ENCODE measurements around the gene MRE11. TPM values are rescaled to one million over a fixed set of nuclear protein-coding genes. Genes with fewer than 3 reads are reported as not detected.

The MRE11 gene
- total and polyA plus RNA-seq, 9 of the 15 experiments (the other 6 are each of a cell fraction or from before 2014, with no cell fraction given): 18.3 to 45.2 (median 29.1) TPM

DNA sequence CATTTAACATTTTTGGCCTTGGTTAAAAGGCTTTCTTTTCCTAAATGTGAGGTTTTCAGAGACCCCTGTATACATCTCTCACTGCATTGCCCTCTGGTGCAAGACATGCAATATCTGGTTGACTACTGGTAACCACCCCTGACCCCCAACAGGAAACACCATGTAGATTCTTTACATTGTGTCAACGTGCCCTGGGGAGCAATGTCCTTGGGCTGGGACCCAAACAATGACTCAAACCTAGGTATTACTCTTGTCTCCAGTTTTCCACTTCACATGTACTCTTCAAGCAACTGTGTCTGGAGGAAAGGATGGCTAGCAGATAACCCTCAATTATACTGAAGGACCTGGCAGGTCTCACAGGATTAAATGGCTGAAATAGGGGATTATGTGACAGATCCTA, 91.3 kb downstream of the MRE11 start:
- Histone ChIP-seq H2AFZ (ENCODE audit: low read depth, low read length) (no peak overlapping the region), H3K9ac (ENCODE audit: insufficient read depth in 1 of 2, low read depth in 2 of 2, low read length in 2 of 2) (no peak overlapping the region), H3K27me3 (ENCODE audit: control insufficient read depth in 2 of 2, insufficient read depth in 2 of 2, low read length in 2 of 2) (peaks cover 11 to 35% of the 10 kb centered on the region in 2 experiments; a peak in 4 of 5 replicates), H3K9me1 (ENCODE audit: control insufficient read depth, insufficient read depth, low read length) (no peaks in the 10 kb centered on the region), H4K20me1 (replicated peaks; ENCODE audit: control insufficient read depth, insufficient read depth, low read length) (no peaks in the 10 kb centered on the region), H3K9me3 (replicated peaks; ENCODE audit: control insufficient read depth, insufficient read depth, low read depth, low read length) (no peaks in the 10 kb centered on the region), H3K4me2 (ENCODE audit: insufficient read depth, low read length) (no peak overlapping the region), H3K4me3 (no peak overlapping the region), H3K4me1 (replicated peaks in 1 of 2; ENCODE audit: control insufficient read depth in 2 of 2, insufficient read depth in 2 of 2, low read length in 2 of 2) (peaks cover 0 to 10% of the 10 kb centered on the region in 2 experiments; a peak in 3 of 5 replicates), H3K36me3 (ENCODE audit: control insufficient read depth, insufficient read depth, low read length) (no peaks in the 10 kb centered on the region), H3K79me2 (ENCODE audit: control insufficient read depth, insufficient read depth, low read length) (no peaks in the 10 kb centered on the region), H3K27ac (ENCODE audit: extremely low read depth, low read depth, low read length) (no peak overlapping the region)
- intact Hi-C loops (cut with micrococcal nuclease) (no loop called here), in situ Hi-C loops (cut with MboI) (no loop called here)
- TF ChIP-seq BRF1 (IDR thresholded peaks at IDR 0.05; ENCODE audit: borderline replicate concordance, extremely low read depth, insufficient read length) (no peak), ARID2 (IDR thresholded peaks at IDR 0.05) (no peak), MEF2D (tag; conservative IDR thresholded peaks at IDR 0.05; ENCODE audit: low read depth) (no peak)
- ATAC-seq (no peak), FAIRE-seq (no peak), DNase-seq (ENCODE audit: extremely low read depth in 1 of 4, low spot score in 3 of 4) (no peak)
- no TSS peak for BruUV-seq (replicated peaks)
- ChIA-PET POLR2A (interaction anchor here (1.2 to 1.3 kb wide), 2 partner anchors 8 to 11 kb away, joined by 4 to 5 read pairs; no protein-coding TSS in a partner anchor), CTCF (ENCODE audit: low intra/inter-chr PET ratio) (no interaction called here)
- WGBS (ENCODE audit: insufficient coverage, low coverage, missing lambda C conversion rate): 0% methylated on average over 1 of the region's 1 CpG

DNA sequence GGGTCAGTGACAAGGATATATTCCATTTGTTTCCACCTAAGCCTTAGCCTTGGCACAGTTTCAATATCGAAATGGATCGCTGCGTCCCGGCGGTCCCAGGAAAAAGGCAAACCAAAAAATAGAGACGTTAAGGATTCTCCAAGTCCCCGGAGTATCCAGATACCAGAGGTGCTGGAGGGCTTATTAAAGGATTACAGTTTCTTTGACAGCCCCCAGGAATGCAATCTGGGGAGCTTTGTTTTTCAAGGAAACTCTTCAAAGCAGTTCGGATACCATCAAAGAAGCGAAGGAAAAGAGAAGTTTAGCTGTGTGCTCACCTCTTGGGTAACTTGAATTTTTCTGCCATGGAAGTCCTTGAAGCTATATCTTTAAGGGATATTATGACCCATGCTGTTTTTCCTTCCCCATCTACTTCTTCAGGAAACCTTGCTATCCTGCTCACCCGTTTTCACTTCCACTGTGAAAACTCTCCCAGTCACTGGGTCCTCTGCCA, 91.8 kb downstream of the MRE11 start:
- no peaks in the 10 kb centered on the region for H3K9me1 ChIP-seq (ENCODE audit: control insufficient read depth, insufficient read depth, low read length)
- H3K79me2 ChIP-seq (ENCODE audit: control insufficient read depth, insufficient read depth, low read length): no peaks in the 10 kb centered on the region
- H3K9ac ChIP-seq (ENCODE audit: insufficient read depth in 1 of 2, low read depth in 2 of 2, low read length in 2 of 2): no peak overlapping the region
- H3K27ac ChIP-seq (ENCODE audit: extremely low read depth, low read depth, low read length): no peak overlapping the region
- POLR2A ChIA-PET: interaction anchor here (1.2 kb wide), 1 partner anchor 11 kb away, joined by 5 read pairs; no protein-coding TSS in a partner anchor
- ATAC-seq (no peak), FAIRE-seq (no peak), DNase-seq (ENCODE audit: extremely low read depth in 1 of 4, low spot score in 3 of 4) (no peak)
- no peaks in the 10 kb centered on the region for H4K20me1 ChIP-seq (replicated peaks; ENCODE audit: control insufficient read depth, insufficient read depth, low read length)
- BruUV-seq (replicated peaks): no TSS peak
- no peak overlapping the region for H2AFZ ChIP-seq (ENCODE audit: low read depth, low read length)
- intact Hi-C loops (cut with micrococcal nuclease): no loop called here
- CTCF ChIA-PET (ENCODE audit: low intra/inter-chr PET ratio): no interaction called here
- WGBS (ENCODE audit: insufficient coverage, low coverage, missing lambda C conversion rate): 55% methylated on average over 10 of the region's 10 CpGs
- H3K4me2 ChIP-seq (ENCODE audit: insufficient read depth, low read length): no peak overlapping the region
- H3K4me3 ChIP-seq: no peak overlapping the region
- H3K36me3 ChIP-seq (ENCODE audit: control insufficient read depth, insufficient read depth, low read length): no peaks in the 10 kb centered on the region
- in situ Hi-C loops (cut with MboI): no loop called here
- H3K4me1 ChIP-seq (replicated peaks in 1 of 2; ENCODE audit: control insufficient read depth in 2 of 2, insufficient read depth in 2 of 2, low read length in 2 of 2): peaks cover 0 to 10% of the 10 kb centered on the region in 2 experiments; a peak in 3 of 5 replicates
- no peaks in the 10 kb centered on the region for H3K9me3 ChIP-seq (replicated peaks; ENCODE audit: control insufficient read depth, insufficient read depth, low read depth, low read length)
- peaks cover 11 to 39% of the 10 kb centered on the region in 2 experiments; a peak in 4 of 5 replicates for H3K27me3 ChIP-seq (ENCODE audit: control insufficient read depth in 2 of 2, insufficient read depth in 2 of 2, low read length in 2 of 2)
- no peak for TF ChIP-seq KAT7 (CRISPR knock-in tag; IDR thresholded peaks at IDR 0.05; ENCODE audit: borderline replicate concordance)
- TF ChIP-seq, protein P1, sequence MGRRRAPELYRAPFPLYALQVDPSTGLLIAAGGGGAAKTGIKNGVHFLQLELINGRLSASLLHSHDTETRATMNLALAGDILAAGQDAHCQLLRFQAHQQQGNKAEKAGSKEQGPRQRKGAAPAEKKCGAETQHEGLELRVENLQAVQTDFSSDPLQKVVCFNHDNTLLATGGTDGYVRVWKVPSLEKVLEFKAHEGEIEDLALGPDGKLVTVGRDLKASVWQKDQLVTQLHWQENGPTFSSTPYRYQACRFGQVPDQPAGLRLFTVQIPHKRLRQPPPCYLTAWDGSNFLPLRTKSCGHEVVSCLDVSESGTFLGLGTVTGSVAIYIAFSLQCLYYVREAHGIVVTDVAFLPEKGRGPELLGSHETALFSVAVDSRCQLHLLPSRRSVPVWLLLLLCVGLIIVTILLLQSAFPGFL (CRISPR knock-in tag; IDR thresholded peaks at IDR 0.05): no peak
- no peak for TF ChIP-seq ZNF764 (CRISPR knock-in tag; IDR thresholded peaks at IDR 0.05; ENCODE audit: low read depth)
- no peak for TF ChIP-seq ZNF778 (CRISPR knock-in tag; IDR thresholded peaks at IDR 0.05)
- no peak for TF ChIP-seq ZNF766 (CRISPR knock-in tag; conservative IDR thresholded peaks at IDR 0.05)
- TF ChIP-seq SAP30 (IDR thresholded peaks at IDR 0.05; ENCODE audit: borderline replicate concordance, insufficient read depth, low read depth, low read length, poor library complexity, severe bottlenecking): no peak
- TF ChIP-seq ZNF324 (CRISPR knock-in tag; IDR thresholded peaks at IDR 0.05): no peak
- TF ChIP-seq ASH1L (IDR thresholded peaks at IDR 0.05; ENCODE audit: borderline replicate concordance, low read depth, partially characterized antibody): no peak
- TF ChIP-seq SP2 (IDR thresholded peaks at IDR 0.05; ENCODE audit: extremely low read depth, low read depth, low read length, poor library complexity, severe bottlenecking): no peak
- TF ChIP-seq, protein P2, sequence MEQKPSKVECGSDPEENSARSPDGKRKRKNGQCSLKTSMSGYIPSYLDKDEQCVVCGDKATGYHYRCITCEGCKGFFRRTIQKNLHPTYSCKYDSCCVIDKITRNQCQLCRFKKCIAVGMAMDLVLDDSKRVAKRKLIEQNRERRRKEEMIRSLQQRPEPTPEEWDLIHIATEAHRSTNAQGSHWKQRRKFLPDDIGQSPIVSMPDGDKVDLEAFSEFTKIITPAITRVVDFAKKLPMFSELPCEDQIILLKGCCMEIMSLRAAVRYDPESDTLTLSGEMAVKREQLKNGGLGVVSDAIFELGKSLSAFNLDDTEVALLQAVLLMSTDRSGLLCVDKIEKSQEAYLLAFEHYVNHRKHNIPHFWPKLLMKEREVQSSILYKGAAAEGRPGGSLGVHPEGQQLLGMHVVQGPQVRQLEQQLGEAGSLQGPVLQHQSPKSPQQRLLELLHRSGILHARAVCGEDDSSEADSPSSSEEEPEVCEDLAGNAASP (IDR thresholded peaks at IDR 0.05): no peak
- no peak for TF ChIP-seq ESRRA (IDR thresholded peaks at IDR 0.05; ENCODE audit: borderline replicate concordance, low read depth)

Data from K562 (cell line).